AG08396 (cell line): ENCODE data around the gene SGSH.
"Not testable (repeated sequence)": the region's sequence is repeated elsewhere in the genome, so short reads cannot be mapped to it uniquely, and the experiment has no call there.

ENCODE experiments used
- DNase-seq: peaks from one replicate; pipeline ENCODE4 v3.0.0; 2012; ENCODE audit warnings: low spot score, mixed read lengths

SGSH gene

GRCh38 chr17:80210348-80211108 lies 9.6 kb downstream of the SGSH start:
- no peak for DNase-seq

GRCh38 chr17:80209765-80210164 lies 10.4 kb downstream of the SGSH start:
- no peak for DNase-seq

- no peak for DNase-seq
These were observed 12.1 kb downstream of the SGSH start for GRCh38 chr17:80208050-80208449.

DNA sequence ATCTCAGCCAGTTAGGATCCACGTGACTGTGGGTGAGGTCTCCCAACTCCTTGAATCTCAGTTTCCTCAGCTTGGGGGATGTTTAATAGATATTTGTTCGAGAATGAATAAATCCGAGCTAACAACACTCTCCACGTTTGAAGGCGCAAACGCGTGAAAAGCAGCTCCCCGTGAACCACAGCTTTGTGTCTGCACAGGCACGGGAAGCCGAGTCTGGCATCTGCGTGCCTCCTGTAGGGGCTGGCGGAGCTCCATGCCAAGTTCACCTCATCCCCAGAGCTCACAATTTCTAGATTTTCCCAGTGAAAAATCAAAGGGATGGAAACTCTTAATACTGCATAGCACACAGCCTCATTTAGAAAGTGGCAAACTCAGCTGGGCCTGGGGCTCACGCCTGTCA lies 14.3 kb downstream of the SGSH start:
- no peak for DNase-seq

GRCh38 chr17:80204626-80205468 lies 15.3 kb downstream of the SGSH start:
- DNase-seq = no peak

- DNase-seq = no peak
These were observed 16.6 kb downstream of the SGSH start for GRCh38 chr17:80203471-80203963.

GRCh38 chr17:80202197-80202596 lies 17.9 kb downstream of the SGSH start:
- no peak for DNase-seq

DNA sequence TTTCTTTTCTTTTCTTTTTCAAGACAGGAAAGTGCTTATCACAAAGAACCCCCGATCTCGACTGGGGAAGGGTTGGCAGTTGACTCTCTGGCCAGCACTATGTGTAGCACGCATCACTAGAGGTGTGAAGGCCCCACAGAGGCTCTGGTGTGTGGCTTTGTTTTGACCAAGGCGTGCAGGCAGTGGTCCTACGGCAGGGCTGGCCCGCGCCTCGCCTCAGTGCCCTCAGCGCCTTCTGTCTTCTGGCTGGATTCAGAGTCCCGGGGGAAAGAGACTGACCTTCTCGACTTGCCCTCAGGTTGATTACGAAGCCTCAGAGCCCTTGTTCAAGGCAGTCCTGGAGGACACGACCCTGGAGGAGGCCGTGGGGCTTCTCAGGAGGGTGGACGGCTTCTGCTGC lies 18.7 kb downstream of the SGSH start:
- no peak for DNase-seq

GRCh38 chr17:80199295-80199694 lies 20.8 kb downstream of the SGSH start:
- DNase-seq = not testable (repeated sequence)

DNA sequence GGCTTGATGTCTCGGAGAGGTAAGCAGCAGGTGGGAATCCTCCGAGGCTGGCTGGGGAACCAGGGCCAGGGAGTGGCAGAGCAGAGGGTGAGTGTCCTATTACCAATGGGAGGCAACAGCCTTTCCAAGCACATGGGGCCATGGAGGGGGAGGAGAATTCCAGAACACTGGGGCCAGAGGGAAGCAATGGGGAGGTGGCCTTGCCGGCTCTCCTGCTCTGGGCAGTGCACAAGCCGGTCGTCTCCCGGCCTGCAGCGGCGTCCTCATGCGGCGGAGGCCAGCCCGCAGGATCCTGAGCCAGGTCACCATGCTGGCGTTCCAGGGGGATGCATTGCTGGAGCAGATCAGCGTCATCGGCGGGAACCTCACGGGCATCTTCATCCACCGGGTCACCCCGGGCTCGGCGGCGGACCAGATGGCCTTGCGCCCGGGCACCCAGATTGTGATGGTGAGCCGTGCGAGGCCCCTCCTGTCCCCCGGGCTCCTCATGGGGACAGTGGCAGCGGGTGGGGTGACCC lies 21.9 kb downstream of the SGSH start:
- DNase-seq = no peak

DNA sequence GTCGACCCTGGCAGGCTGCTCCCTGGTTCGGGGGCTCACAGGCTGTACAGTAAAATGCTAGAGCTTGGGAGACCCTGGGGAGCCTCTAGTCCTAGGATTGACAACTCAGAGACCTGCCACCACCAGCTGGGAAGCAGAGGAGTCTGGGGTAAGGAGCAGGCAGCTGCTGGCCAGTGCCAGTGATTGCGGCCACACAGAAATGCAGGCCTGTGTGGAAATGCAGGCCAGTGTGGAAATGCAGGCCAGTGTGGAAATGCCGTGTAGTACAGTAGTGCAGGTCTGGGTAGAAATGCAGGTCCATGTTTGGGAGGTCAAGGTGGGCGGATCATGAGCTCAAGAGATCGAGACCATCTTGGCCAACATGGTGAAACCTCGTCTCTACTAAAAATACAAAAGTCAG lies 23.5 kb downstream of the SGSH start:
- no peak for DNase-seq

DNA sequence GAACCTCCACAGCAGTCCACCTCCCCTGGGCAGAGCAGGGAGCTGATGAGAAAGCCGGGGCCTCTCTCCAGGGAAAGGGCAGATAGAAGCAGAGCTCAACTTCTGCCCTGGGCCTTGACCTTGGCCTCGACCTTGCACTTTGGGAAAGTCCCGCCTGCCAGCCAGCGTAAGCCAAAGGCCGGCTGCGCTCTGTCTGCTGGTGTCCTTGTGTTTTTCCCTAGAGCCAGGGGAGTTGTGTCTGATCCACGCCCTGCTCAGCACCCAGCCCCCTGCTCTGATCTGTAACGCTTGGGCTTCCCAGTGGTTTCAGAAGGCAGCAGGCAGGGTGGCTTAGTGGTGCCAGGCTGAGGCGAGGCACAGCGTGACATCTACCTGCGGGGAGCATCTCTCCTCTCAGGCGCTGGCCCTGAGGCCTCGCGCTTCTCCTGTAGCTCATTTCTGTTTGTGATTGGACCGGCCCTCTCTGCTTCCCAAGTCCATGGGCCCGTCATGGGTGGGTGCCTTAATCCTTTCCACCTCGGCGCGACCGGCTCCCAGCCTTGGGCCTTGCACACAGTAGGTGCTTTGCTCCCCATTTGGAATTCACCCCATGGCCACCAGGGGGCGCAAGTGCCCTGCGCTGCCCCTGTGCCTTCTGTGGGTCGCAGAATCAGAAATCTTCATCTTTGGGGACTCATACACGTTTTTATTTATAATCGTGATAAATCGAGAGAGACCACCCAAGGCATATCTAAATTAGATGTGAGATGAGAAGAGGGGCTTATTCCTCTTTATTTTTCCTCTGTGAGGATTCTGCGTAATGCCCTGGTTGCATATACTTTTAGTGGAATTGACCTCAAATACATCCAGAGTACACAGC lies 24.2 kb downstream of the SGSH start:
- peak; percentile 51 for DNase-seq

GRCh38 chr17:80195141-80195540 lies 25.0 kb downstream of the SGSH start:
- DNase-seq = no peak

DNA sequence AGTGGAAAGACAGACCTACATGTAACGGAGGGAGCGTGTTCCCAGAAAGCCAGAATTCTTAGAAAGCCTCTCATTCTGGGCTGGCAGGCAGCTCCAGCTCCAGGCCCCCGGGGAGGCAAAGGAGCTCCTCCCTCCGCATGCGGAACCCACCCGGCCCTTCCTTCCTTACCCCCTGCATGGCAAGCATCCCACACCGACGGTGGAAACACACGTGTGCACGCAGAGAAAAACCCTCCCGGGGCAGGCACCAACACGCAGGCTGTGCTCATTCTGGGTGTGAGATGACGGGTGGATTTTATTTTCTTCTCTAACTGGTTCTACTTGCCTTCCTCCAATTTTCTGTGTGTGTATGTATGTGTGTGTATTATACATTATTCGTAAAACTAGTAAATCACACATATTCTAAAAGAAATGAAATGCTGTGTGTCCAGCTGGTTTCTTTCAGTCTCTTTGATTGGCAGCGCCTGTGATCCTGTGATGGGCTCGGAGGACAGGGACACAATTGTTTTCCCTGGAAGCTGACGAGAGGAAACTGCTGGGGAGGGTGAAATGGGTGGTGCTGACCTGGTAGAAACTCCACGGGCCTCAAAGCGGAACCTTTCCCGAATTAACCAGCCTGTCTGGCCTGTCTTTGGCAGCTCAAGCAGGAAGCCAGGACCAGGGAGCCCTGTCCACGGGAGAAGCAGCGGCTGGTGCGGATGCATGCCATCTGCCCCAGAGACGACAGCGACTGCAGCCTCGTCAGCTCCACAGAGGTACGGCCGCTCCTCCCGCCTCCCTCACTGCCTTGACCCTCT lies 28.1 kb downstream of the SGSH start:
- no peak for DNase-seq

- no peak for DNase-seq
These were observed 28.9 kb downstream of the SGSH start for GRCh38 chr17:80191192-80191591.

DNA sequence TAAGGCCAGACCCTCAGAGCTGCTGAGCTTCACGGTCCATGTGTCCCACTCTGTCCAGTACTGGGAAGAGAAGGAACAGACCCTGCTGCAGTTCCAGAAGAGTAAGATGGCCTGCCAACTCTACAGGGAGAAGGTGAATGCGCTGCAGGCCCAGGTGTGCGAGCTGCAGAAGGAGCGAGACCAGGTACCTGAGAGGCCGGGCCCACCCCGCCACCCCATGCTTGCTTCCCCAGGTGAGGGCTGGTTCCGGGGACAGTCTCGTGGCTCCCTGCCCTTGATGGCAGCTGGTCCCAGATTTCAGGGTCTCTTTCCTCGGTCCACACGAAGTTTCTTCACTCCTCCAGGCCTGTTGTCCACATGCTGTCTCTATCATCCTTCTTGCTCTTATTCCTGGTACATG lies 29.4 kb downstream of the SGSH start:
- no peak for DNase-seq

GRCh38 chr17:80189611-80190010 lies 30.5 kb downstream of the SGSH start:
- DNase-seq = no peak

- DNase-seq = peak; percentile 74
These were observed 32.6 kb downstream of the SGSH start for GRCh38 chr17:80187515-80187941.

DNA sequence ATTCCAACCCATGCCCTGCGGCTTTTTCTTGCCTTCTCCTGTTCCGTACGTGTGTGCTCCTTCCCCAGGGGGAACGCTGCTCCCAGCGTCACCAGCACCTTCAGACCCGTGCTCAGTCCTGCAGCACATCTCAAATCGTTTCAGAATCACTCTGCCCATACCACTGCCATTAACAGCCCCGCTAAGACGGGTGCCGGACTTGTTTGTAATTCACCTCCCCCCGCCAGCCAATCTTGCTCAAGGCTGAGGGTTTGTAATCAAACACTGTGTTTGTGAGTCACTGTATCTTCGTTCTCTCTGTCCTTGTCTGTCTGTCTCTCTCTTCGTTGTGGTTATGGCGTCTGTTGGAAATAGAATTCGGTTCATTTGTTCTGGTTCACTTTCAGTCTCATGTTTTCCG lies 33.0 kb downstream of the SGSH start:
- peak; percentile 58 for DNase-seq

DNA sequence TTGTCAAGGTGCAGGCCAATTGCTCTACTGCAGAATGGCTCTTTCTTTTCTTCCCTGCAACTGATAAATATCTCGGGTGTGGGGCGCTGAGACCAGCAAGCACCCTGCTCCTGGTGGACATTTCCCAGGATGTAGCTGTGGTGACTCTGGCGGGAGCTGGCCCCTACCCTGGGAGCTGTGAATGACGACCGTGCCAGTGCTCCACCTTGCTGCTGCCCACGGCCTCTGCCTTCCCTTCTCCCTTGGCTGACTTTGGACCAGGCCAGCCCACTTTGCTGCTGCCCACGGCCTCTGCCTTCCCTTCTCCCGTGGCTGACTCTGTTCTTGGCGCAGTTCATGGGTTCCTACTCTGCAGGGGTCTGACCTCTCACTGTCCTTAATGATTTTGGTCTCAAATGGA lies 34.2 kb downstream of the SGSH start:
- DNase-seq = no peak

- no peak for DNase-seq
These were observed 35.8 kb downstream of the SGSH start for GRCh38 chr17:80184423-80184714.
